Vein endothelial cell (primary cell): ENCODE measurements around the gene UBASH3A. TPM values are rescaled to one million over a fixed set of nuclear protein-coding genes. Genes with fewer than 3 reads are reported as not detected.

Experiments used
- small RNA-seq: library from RNA; depleted of rRNA; stranded (forward); fragments of <200 nt; gene quantifications from one replicate; pipeline ENCODE3, GENCODE V24; 2012
- total RNA-seq: library from RNA; depleted of rRNA; stranded (reverse); fragments of >200 nt; gene quantifications from 2 replicates; pipeline ENCODE4 v1.2.3, GENCODE V29; 2012

Gene UBASH3A
- total RNA-seq, result not detected in 2 replicates

GRCh38 chr21:42403611-42404231 lies at the start of gene UBASH3A:
Gene UBASH3A, plus strand, starts transcription at chr21:42403902. Its CDS starts 44 bp downstream, at chr21:42403946.

GRCh38 chr21:42366292-42367010 lies 37.3 kb upstream of the UBASH3A start, which contains the start of gene TFF1:
Gene TFF1, minus strand, starts transcription at chr21:42366535. Its CDS starts 40 bp downstream, at chr21:42366495.

GRCh38 chr21:42395905-42396651 lies 7.6 kb upstream of the UBASH3A start, which contains the start of gene TMPRSS3:
Gene TMPRSS3, minus strand, starts transcription at chr21:42396052. Its CDS starts 635 bp downstream, at chr21:42395417.

GRCh38 chr21:42496120-42496838 lies 92.6 kb downstream of the UBASH3A start, which contains the start of gene RSPH1:
Gene RSPH1, minus strand, starts transcription at chr21:42496224. Its CDS starts 38 bp downstream, at chr21:42496186.

Small RNA genes lying within 50 kb of the gene (small RNA-seq; reads per million reads assigned to genes)
- not detected for gene RNU6-1149P

Other genes starting within 250 kb of the UBASH3A start
- gene ABCG1, start 184.8 kb upstream of the UBASH3A start, total RNA-seq, result 34.7 and 60.4 TPM in 2 replicates
- gene TFF3, start 88.5 kb upstream of the UBASH3A start, total RNA-seq, result 23.1 and 32.0 TPM in 2 replicates
- gene TFF2, start 52.9 kb upstream of the UBASH3A start, total RNA-seq, result not detected in 2 replicates
- gene TFF1, start 37.4 kb upstream of the UBASH3A start, total RNA-seq, result not detected in 2 replicates
- not detected in 2 replicates for gene TMPRSS3, start 7.8 kb upstream of the UBASH3A start, total RNA-seq
- gene RSPH1, start 92.3 kb downstream of the UBASH3A start, total RNA-seq, result 0.19 TPM in 1 of 2 replicates, not detected in the other
- 13.7 and 15.0 TPM in 2 replicates for gene SLC37A1, start 110.0 kb downstream of the UBASH3A start, total RNA-seq
- 0.96 and 1.6 TPM in 2 replicates for gene PDE9A, start 249.7 kb downstream of the UBASH3A start, total RNA-seq